ENCODE results near the gene SCN3A.

DNA sequence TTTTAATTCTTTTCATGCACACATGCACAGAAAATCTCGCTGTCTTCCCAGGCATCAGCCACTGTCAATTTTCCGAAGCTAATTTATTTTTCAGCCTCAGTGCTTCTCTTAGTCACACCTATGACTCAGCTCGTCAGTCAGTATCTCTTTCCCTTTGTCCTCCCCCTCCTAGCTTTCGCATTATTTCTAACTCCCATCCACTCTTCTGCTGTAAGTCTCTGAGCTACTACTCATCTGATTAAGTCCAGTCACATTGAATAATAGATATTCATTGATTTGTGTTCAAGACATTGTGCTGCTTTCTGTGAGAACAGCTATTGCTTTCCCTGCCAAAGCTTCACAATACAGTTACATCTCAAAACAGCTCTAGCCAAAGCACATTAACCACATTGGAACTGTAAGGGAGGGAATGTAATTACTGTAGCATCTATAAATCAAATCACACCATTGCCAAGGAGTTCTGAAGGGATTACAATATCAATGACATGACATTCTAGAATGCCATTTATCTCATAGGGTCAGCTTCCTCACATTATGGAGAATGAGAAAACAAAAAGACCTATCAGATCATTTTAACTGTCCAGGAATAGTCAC lies 89.4 kb downstream of the SCN3A start:
- TF ChIP-seq CTCF (IDR thresholded peaks at IDR 0.05) (no peak), TCF7L2 (IDR thresholded peaks at IDR 0.05; ENCODE audit: low read depth, low read length) (no peak), POLR2AphosphoS5 (IDR thresholded peaks at IDR 0.05; ENCODE audit: low read depth, low read length) (no peak)
- TF ChIP-seq, protein P1, sequence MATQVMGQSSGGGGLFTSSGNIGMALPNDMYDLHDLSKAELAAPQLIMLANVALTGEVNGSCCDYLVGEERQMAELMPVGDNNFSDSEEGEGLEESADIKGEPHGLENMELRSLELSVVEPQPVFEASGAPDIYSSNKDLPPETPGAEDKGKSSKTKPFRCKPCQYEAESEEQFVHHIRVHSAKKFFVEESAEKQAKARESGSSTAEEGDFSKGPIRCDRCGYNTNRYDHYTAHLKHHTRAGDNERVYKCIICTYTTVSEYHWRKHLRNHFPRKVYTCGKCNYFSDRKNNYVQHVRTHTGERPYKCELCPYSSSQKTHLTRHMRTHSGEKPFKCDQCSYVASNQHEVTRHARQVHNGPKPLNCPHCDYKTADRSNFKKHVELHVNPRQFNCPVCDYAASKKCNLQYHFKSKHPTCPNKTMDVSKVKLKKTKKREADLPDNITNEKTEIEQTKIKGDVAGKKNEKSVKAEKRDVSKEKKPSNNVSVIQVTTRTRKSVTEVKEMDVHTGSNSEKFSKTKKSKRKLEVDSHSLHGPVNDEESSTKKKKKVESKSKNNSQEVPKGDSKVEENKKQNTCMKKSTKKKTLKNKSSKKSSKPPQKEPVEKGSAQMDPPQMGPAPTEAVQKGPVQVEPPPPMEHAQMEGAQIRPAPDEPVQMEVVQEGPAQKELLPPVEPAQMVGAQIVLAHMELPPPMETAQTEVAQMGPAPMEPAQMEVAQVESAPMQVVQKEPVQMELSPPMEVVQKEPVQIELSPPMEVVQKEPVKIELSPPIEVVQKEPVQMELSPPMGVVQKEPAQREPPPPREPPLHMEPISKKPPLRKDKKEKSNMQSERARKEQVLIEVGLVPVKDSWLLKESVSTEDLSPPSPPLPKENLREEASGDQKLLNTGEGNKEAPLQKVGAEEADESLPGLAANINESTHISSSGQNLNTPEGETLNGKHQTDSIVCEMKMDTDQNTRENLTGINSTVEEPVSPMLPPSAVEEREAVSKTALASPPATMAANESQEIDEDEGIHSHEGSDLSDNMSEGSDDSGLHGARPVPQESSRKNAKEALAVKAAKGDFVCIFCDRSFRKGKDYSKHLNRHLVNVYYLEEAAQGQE (IDR thresholded peaks at IDR 0.05; ENCODE audit: insufficient read depth in 1 of 2, low read depth in 2 of 2, low read length in 1 of 2), result no peak
